NCI-H748 treated with DMSO at 0.1 percent for 48 hours (cell line): ENCODE results near the gene SETBP1.
A peak's percentile ranks its signal among the peaks of the same experiment; 100 is the strongest.

Source experiments
- DNase-seq: peaks from one replicate; lab custom pipeline; 2025; lab: John Stamatoyannopoulos, UW

The SETBP1 gene

GRCh38 chr18:44680273-44681075 lies at the start of gene SETBP1:
Gene SETBP1, plus strand, starts transcription at chr18:44680888. Its CDS starts 20,459 bp downstream, at chr18:44701347.
- DNase-seq, result peak; percentile 71

GRCh38 chr18:44632469-44633145 lies 48.1 kb upstream of the SETBP1 start:
- DNase-seq, result no peak

GRCh38 chr18:44635546-44635945 lies 45.1 kb upstream of the SETBP1 start:
- DNase-seq, result no peak

GRCh38 chr18:44636241-44636640 lies 44.4 kb upstream of the SETBP1 start:
- DNase-seq, result no peak

GRCh38 chr18:44637210-44638033 lies 43.3 kb upstream of the SETBP1 start:
- DNase-seq, result no peak

- DNase-seq, result no peak
Measured at GRCh38 chr18:44638034-44638540, 42.6 kb upstream of the SETBP1 start.

- DNase-seq, result no peak
Measured at GRCh38 chr18:44638811-44639210, 41.9 kb upstream of the SETBP1 start.

GRCh38 chr18:44643004-44643403 lies 37.7 kb upstream of the SETBP1 start:
- DNase-seq, result no peak

- no peak for DNase-seq
Measured at GRCh38 chr18:44651478-44651877, 29.2 kb upstream of the SETBP1 start.

GRCh38 chr18:44651918-44652572 lies 28.6 kb upstream of the SETBP1 start:
- DNase-seq, result no peak

- no peak for DNase-seq
Measured at GRCh38 chr18:44652722-44653121, 28.0 kb upstream of the SETBP1 start.

- DNase-seq, result no peak
Measured at GRCh38 chr18:44654573-44654972, 26.1 kb upstream of the SETBP1 start.

GRCh38 chr18:44655435-44655834 lies 25.3 kb upstream of the SETBP1 start:
- DNase-seq, result no peak

- DNase-seq, result no peak
Measured at GRCh38 chr18:44659771-44660170, 20.9 kb upstream of the SETBP1 start.

GRCh38 chr18:44668270-44668975 lies 12.3 kb upstream of the SETBP1 start:
- DNase-seq, result no peak

- no peak for DNase-seq
Measured at GRCh38 chr18:44671914-44672313, 8.8 kb upstream of the SETBP1 start.

GRCh38 chr18:44672506-44672905 lies 8.2 kb upstream of the SETBP1 start:
- no peak for DNase-seq

- no peak for DNase-seq
Measured at GRCh38 chr18:44673256-44673880, 7.3 kb upstream of the SETBP1 start.

- no peak for DNase-seq
Measured at GRCh38 chr18:44677933-44678332, 2.8 kb upstream of the SETBP1 start.

- DNase-seq, result no peak
Measured at GRCh38 chr18:44678725-44679055, 2.0 kb upstream of the SETBP1 start.
